ENCODE measurements around the gene SHANK3. TPM values are rescaled to one million over a fixed set of nuclear protein-coding genes. Genes with fewer than 3 reads are reported as not detected.
A peak's percentile ranks its signal among the peaks of the same experiment; 100 is the strongest.

The SHANK3 gene
- total and polyA plus RNA-seq, 2 experiments from 2014 or later: 3.3 to 14.4 TPM

DNA sequence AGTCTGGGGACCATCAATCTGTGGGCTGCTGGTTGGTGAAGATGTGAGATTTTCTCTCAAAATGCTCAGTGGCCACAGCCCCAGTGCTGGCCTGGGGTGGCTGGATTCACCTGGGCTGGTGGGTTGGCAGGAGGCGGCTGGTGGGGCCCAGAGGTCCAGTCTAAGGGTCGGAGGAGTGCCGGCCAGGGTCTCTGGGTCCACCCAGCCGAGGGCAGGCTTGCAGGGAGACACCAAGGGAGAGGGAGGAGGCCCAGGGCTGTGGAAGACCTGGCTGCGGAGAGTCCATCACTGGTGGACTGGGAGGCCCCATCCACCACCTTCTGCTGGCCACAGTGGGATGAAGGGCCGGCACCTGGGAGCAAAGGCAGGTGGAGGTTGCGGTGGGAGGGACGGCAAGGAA is 582 bp upstream of the SHANK3 start:
- TF ChIP-seq CTCF (IDR thresholded peaks at IDR 0.05; ENCODE audit: low read depth, low read length): no peak
- Histone ChIP-seq H3K27me3 (peaks cover 15% of the 10 kb centered on the region), H3K4me1 (ENCODE audit: low read depth) (no peaks in the 10 kb centered on the region), H3K4me3 (no peak overlapping the region), H3K36me3 (no peaks in the 10 kb centered on the region), H3K27ac (no peak overlapping the region), H3K9me3 (ENCODE audit: low read depth) (no peaks in the 10 kb centered on the region)
- DNase-seq (ENCODE audit: low read depth in 1 of 2, low spot score in 1 of 2): no peak

- H3K9me3 ChIP-seq (ENCODE audit: low read depth): no peaks in the 10 kb centered on the region
- no peak overlapping the region for H3K27ac ChIP-seq
- DNase-seq (ENCODE audit: low read depth in 1 of 2, low spot score in 1 of 2): no peak
- peaks cover 15% of the 10 kb centered on the region for H3K27me3 ChIP-seq
- no peaks in the 10 kb centered on the region for H3K4me1 ChIP-seq (ENCODE audit: low read depth)
- TF ChIP-seq CTCF (IDR thresholded peaks at IDR 0.05; ENCODE audit: low read depth, low read length): no peak
- peak overlapping the region; percentile 44 for H3K4me3 ChIP-seq
- H3K36me3 ChIP-seq: no peaks in the 10 kb centered on the region
These were observed 857 bp downstream of the SHANK3 start for GRCh38 chr22:50673231-50674129.

DNA sequence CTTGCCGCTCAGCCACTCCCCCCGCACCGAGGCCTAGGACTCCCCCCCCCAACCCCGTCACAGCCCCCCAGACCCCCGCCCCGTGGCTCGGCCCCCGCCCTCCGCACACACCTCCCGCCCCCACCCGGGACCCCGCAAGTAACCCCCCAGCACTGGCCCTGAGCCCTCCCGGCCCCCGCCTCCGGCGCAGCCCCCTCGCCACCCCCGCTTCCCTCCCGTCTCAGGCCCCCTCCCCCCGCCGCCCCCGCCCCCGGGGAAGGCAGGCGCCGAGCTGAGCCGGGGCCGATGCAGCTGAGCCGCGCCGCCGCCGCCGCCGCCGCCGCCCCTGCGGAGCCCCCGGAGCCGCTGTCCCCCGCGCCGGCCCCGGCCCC is 1.5 kb downstream of the SHANK3 start:
- Histone ChIP-seq H3K27ac (no peak overlapping the region), H3K4me1 (ENCODE audit: low read depth) (no peaks in the 10 kb centered on the region), H3K9me3 (ENCODE audit: low read depth) (no peaks in the 10 kb centered on the region), H3K27me3 (peaks cover 15% of the 10 kb centered on the region), H3K36me3 (no peaks in the 10 kb centered on the region), H3K4me3 (peak overlapping the region; percentile 44)
- DNase-seq (ENCODE audit: low read depth in 1 of 2, low spot score in 1 of 2): peak in 1 of 2 donors; percentile 45
- no peak for TF ChIP-seq CTCF (IDR thresholded peaks at IDR 0.05; ENCODE audit: low read depth, low read length)

DNA sequence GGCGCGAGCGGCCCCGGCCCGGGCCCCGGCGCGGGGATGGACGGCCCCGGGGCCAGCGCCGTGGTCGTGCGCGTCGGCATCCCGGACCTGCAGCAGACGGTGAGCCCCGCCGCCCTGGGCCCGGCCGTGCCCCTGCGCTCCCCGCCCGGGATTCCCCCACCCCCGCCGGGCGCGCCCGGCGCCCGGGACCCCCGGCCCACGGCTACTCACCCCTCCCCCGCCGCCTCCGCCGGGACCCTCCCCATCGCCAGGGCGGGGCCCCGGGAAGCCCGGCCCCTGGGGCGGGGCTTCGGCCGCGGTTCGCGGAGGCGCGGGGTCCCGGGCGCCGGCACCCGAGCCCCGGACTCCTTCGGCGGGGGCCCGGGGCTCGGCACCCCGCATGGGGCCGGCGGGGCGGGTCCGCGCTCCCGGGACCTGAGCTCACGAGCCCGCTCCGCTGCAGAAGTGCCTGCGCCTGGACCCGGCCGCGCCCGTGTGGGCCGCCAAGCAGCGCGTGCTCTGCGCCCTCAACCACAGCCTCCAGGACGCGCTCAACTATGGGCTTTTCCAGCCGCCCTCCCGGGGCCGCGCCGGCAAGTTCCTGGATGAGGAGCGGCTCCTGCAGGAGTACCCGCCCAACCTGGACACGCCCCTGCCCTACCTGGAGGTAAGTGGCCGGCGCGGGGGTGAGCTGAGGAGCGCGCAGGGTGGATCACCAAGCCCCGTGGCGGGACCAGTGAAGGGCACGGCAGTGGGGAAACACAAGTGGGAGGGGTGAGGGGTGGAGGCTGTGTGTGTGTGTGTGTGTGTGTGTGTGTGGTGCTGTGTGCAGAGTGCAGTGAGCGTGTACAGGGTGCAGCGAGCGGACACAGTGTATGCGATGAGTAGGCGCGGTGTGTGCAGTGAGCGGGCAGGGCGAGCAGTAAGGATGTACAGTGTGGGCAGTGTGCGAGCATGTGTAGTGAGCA is 2.3 kb downstream of the SHANK3 start:
- peak; percentile 38 to 73 for DNase-seq (ENCODE audit: low read depth in 1 of 2, low spot score in 1 of 2)

More for the DNA sequence above, 2.3 kb downstream of the SHANK3 start:
- H3K27me3 ChIP-seq: peaks cover 15% of the 10 kb centered on the region
- no peak overlapping the region for H3K27ac ChIP-seq
- no peaks in the 10 kb centered on the region for H3K4me1 ChIP-seq (ENCODE audit: low read depth)
- no peaks in the 10 kb centered on the region for H3K36me3 ChIP-seq
- TF ChIP-seq CTCF (IDR thresholded peaks at IDR 0.05; ENCODE audit: low read depth, low read length): no peak
- peak overlapping the region; percentile 55 for H3K4me3 ChIP-seq
- H3K9me3 ChIP-seq (ENCODE audit: low read depth): no peaks in the 10 kb centered on the region

Data from cardiac muscle cell (in vitro differentiated cells and primary cell).